HCT116 (cell line): Measurements from ENCODE around the gene C10orf90. TPM values are rescaled to one million over a fixed set of nuclear protein-coding genes. Genes with fewer than 3 reads are reported as not detected.

Experiments
- ATAC-seq: fragments of 200-7000 bp; cut with Tn5 transposase; 2 replicates; pipeline ENCODE4 v1.9.1; 2020; ENCODE audit warnings: mild to moderate bottlenecking, moderate library complexity
- BruUV-seq: library from RNA; stranded (reverse); fragments of 400-500 nt; replicated peaks from 2 replicates; lab custom pipeline; 2021; lab: Mats Ljungman, UMichigan
- CTCF ChIA-PET: fragments of 300-600 bp; sonication (Branson Sonifier 250); formaldehyde crosslinking; loops from one replicate; lab custom pipeline; 2021; ENCODE audit warnings: antibody characterized with exemption; lab: Charles Lee
- POLR2A ChIA-PET: fragments of 300-600, 350-600 bp; sonication (Branson Sonifier 250); formaldehyde crosslinking; loops from one replicate; lab custom pipeline; 2021; ENCODE audit warnings: antibody characterized with exemption; lab: Charles Lee
- RAD21 ChIA-PET, 2 experiments: fragments of 300-600 bp; sonication (Branson Sonifier 250); formaldehyde crosslinking; loops; one replicate each; lab custom pipeline; 2023; ENCODE audit warnings: low total read pairs in 2 of 2; ENCODE audit not compliant: uncharacterized antibody in 2 of 2, unreplicated experiment in 2 of 2, low non-redundant PET in 1 of 2; lab: Charles Lee
- DNase-seq: peaks from one replicate; pipeline ENCODE4 v3.0.0-alpha.2; 2010; ENCODE audit warnings: low read depth, low spot score
- H2AFZ ChIP-seq: fragments of 200-600 bp; shearing (Covaris generic), sonication (generic); 2 replicates; pipeline ENCODE4 v1.6.1; 2017; ENCODE audit warnings: low read depth, mixed run types, mixed read lengths, antibody characterized with exemption, low read length; ENCODE audit not compliant: poor library complexity, severe bottlenecking
- H3K27ac ChIP-seq: 2 replicates; pipeline ENCODE4 v1.5.1; 2012; ENCODE audit warnings: low read depth, low read length
- H3K27me3 ChIP-seq: fragments of 200-600 bp; sonication (generic); 2 replicates; pipeline ENCODE4 v1.6.1; 2016; ENCODE audit warnings: mixed run types, low read length, mixed read lengths; ENCODE audit not compliant: insufficient read depth
- H3K36me3 ChIP-seq, 2 experiments: fragments of 200-500 bp in 1 of 2; fragments of 200-600 bp in 1 of 2; sonication (Bioruptor generic) in 1 of 2; sonication (generic) in 1 of 2; 2 replicates each; pipeline versions ENCODE4 v1.5.1 to v1.6.1; 2014 to 2016; ENCODE audit warnings: low read length in 2 of 2, inconsistent platforms in 1 of 2, mixed read lengths in 1 of 2, mixed run types in 1 of 2; ENCODE audit not compliant: insufficient read depth in 2 of 2, control insufficient read depth in 1 of 2
- H3K4me1 ChIP-seq, 2 experiments: fragments of 200-600 bp in 1 of 2; sonication (generic) in 1 of 2; 2 replicates each; pipeline versions ENCODE4 v1.5.1 to v1.6.1; 2012 to 2017; ENCODE audit warnings: low read length in 2 of 2, inconsistent platforms in 1 of 2, mild to moderate bottlenecking in 1 of 2, mixed read lengths in 1 of 2, mixed run types in 1 of 2, moderate library complexity in 1 of 2; ENCODE audit not compliant: insufficient read depth in 2 of 2, control insufficient read depth in 1 of 2
- H3K4me2 ChIP-seq: fragments of 200-600 bp; sonication (generic); 2 replicates; pipeline ENCODE4 v1.6.1; 2017; ENCODE audit warnings: mixed run types, low read length, mixed read lengths
- H3K4me3 ChIP-seq, 2 experiments: fragments of 200-600 bp in 1 of 2; sonication (generic) in 1 of 2; replicated peaks in 1 of 2; 2 replicates each; pipeline ENCODE4 v1.5.1; 2011 to 2016; ENCODE audit warnings: low read length in 2 of 2, control low read depth in 1 of 2, low read depth in 1 of 2, mild to moderate bottlenecking in 1 of 2, mixed read lengths in 1 of 2, mixed run types in 1 of 2
- H3K79me2 ChIP-seq: fragments of 200-600 bp; sonication (generic); 2 replicates; pipeline ENCODE4 v1.6.1; 2017; ENCODE audit warnings: mild to moderate bottlenecking, mixed run types, low read length, moderate library complexity, mixed read lengths; ENCODE audit not compliant: insufficient read depth
- H3K9ac ChIP-seq: fragments of 200-600 bp; sonication (generic); 2 replicates; pipeline ENCODE4 v1.6.1; 2016; ENCODE audit warnings: low read length, mixed read lengths
- H3K9me2 ChIP-seq: fragments of 200-600 bp; sonication (generic), shearing (Covaris generic); 2 replicates; pipeline ENCODE4 v1.6.1; 2017; ENCODE audit warnings: mixed run types, mild to moderate bottlenecking, moderate library complexity; ENCODE audit not compliant: insufficient read depth
- H3K9me3 ChIP-seq, 2 experiments: fragments of 200-500 bp in 1 of 2; fragments of 200-600 bp in 1 of 2; sonication (Bioruptor generic) in 1 of 2; sonication (generic) in 1 of 2; 2 replicates each; pipeline ENCODE4 v1.6.1; 2014 to 2017; ENCODE audit warnings: low read length in 2 of 2, mixed read lengths in 2 of 2, inconsistent platforms in 1 of 2, low read depth in 1 of 2, mild to moderate bottlenecking in 1 of 2, mixed run types in 1 of 2, moderate library complexity in 1 of 2; ENCODE audit not compliant: control insufficient read depth in 1 of 2, insufficient read depth in 1 of 2
- H4K20me1 ChIP-seq: fragments of 200-600 bp; sonication (generic), shearing (Covaris generic); 2 replicates; pipeline ENCODE4 v1.6.1; 2017; ENCODE audit warnings: mixed run types, mild to moderate bottlenecking, moderate library complexity; ENCODE audit not compliant: insufficient read depth
- ATF3 ChIP-seq: IDR thresholded peaks from 2 replicates; pipeline ENCODE4 v1.6.1; 2012
- CBX3 ChIP-seq: IDR thresholded peaks from 2 replicates; pipeline ENCODE4 v1.6.1; 2012; ENCODE audit warnings: low read depth
- CEBPB ChIP-seq: IDR thresholded peaks from 2 replicates; pipeline ENCODE4 v1.6.1; 2012; ENCODE audit warnings: low read depth
- EGR1 ChIP-seq: IDR thresholded peaks from 2 replicates; pipeline ENCODE4 v1.6.1; 2012; ENCODE audit warnings: low read depth
- ELF1 ChIP-seq: IDR thresholded peaks from 2 replicates; pipeline ENCODE4 v1.6.1; 2012; ENCODE audit warnings: low read depth, borderline replicate concordance
- EZH2 ChIP-seq: fragments of 200-600 bp; sonication (generic); IDR thresholded peaks from 2 replicates; pipeline ENCODE4 v1.6.1; 2017; ENCODE audit warnings: antibody characterized with exemption, mixed run types
- EZH2phosphoT487 ChIP-seq: fragments of 200-600 bp; IDR thresholded peaks from 2 replicates; pipeline ENCODE4 v1.6.1; 2018; ENCODE audit warnings: antibody characterized with exemption, borderline replicate concordance
- JUND ChIP-seq: IDR thresholded peaks from 2 replicates; pipeline ENCODE4 v1.6.1; 2012
- POLR2A ChIP-seq: IDR thresholded peaks from 2 replicates; pipeline ENCODE4 v1.7.0; 2011; ENCODE audit warnings: borderline replicate concordance; ENCODE audit not compliant: insufficient read depth, insufficient read length; ENCODE audit errors: extremely low read depth
- POLR2AphosphoS5 ChIP-seq: IDR thresholded peaks from 2 replicates; pipeline ENCODE4 v1.6.1; 2011; ENCODE audit warnings: mild to moderate bottlenecking, low read depth, low read length, moderate library complexity
- RAD21 ChIP-seq: IDR thresholded peaks from 2 replicates; pipeline ENCODE4 v1.6.1; 2012; ENCODE audit warnings: low read depth, mild to moderate bottlenecking
- SIN3A ChIP-seq: IDR thresholded peaks from 2 replicates; pipeline ENCODE4 v1.6.1; 2012; ENCODE audit warnings: low read depth
- SP1 ChIP-seq: IDR thresholded peaks from 2 replicates; pipeline ENCODE4 v1.6.1; 2012; ENCODE audit warnings: low read depth
- SRF ChIP-seq: IDR thresholded peaks from 2 replicates; pipeline ENCODE4 v1.6.1; 2012; ENCODE audit warnings: low read depth
- TCF7L2 ChIP-seq: IDR thresholded peaks from 2 replicates; pipeline ENCODE4 v1.7.0; 2011; ENCODE audit warnings: borderline replicate concordance, inconsistent platforms; ENCODE audit not compliant: insufficient read depth, insufficient read length; ENCODE audit errors: extremely low read depth
- YY1 ChIP-seq: IDR thresholded peaks from 2 replicates; pipeline ENCODE4 v1.6.1; 2011; ENCODE audit warnings: low read length, low read depth, moderate library complexity, mild to moderate bottlenecking; ENCODE audit not compliant: insufficient replicate concordance; ENCODE audit errors: extremely low read depth
- ZFX ChIP-seq: fragments of 450-650 bp; IDR thresholded peaks from 2 replicates; pipeline ENCODE4 v1.6.1; 2017
- ZNF274 ChIP-seq: fragments of 200-500 bp; sonication (Bioruptor generic); IDR thresholded peaks from 2 replicates; pipeline ENCODE4 v1.6.1; 2014; ENCODE audit warnings: mild to moderate bottlenecking, low read depth, low read length, inconsistent platforms
- intact Hi-C: fragments of 100-400 bp; cut with micrococcal nuclease; formaldehyde crosslinking; loops from 2 replicates; pipeline ENCODE4 v1.10.0; 2022
- total RNA-seq: library from RNA; stranded (reverse); gene quantifications from one replicate; pipeline ENCODE4 v1.2.1, GENCODE V29; 2021; ENCODE audit not compliant: unreplicated experiment
- TF ChIP-seq, protein P1 (sequence below): IDR thresholded peaks from 2 replicates; pipeline ENCODE4 v1.6.1; 2012; ENCODE audit warnings: low read depth
- TF ChIP-seq, protein P2 (sequence below), 3 experiments: fragments of 200-600 bp in 1 of 3; sonication (generic) in 1 of 3; IDR thresholded peaks in 2 of 3; conservative IDR thresholded peaks in 1 of 3; 2 replicates each; pipeline ENCODE4 v1.5.1; 2012 to 2017; ENCODE audit warnings: low read depth in 2 of 3, low read length in 2 of 3, antibody characterized with exemption in 1 of 3, borderline replicate concordance in 1 of 3, control low read depth in 1 of 3, mild to moderate bottlenecking in 1 of 3, mixed read lengths in 1 of 3, mixed run types in 1 of 3, moderate library complexity in 1 of 3; ENCODE audit not compliant: insufficient read depth in 1 of 3

C10orf90 gene
- total RNA-seq, 1 experiment from 2014 or later: not detected

- Histone ChIP-seq H4K20me1 (no peaks in the 10 kb centered on the region), H3K4me1 (no peaks in the 10 kb centered on the region), H3K9ac (no peak overlapping the region), H3K36me3 (no peaks in the 10 kb centered on the region), H3K27ac (no peak overlapping the region), H2AFZ (no peak overlapping the region), H3K9me2 (no peaks in the 10 kb centered on the region), H3K27me3 (peaks cover 38% of the 10 kb centered on the region), H3K4me2 (no peak overlapping the region), H3K79me2 (no peaks in the 10 kb centered on the region), H3K4me3 (no peak overlapping the region), H3K9me3 (no peaks in the 10 kb centered on the region)
- RAD21 ChIA-PET: no interaction called here
- DNase-seq: no peak
- no peak for TF ChIP-seq RAD21
- no peak for TF ChIP-seq SP1
- TF ChIP-seq ZNF274: no peak
- no peak for TF ChIP-seq EGR1
- no peak for TF ChIP-seq ZFX
- no peak for TF ChIP-seq POLR2AphosphoS5
- TF ChIP-seq YY1: no peak
- no peak for TF ChIP-seq SIN3A
- TF ChIP-seq JUND: no peak
- TF ChIP-seq SRF: no peak
- TF ChIP-seq, protein P1, sequence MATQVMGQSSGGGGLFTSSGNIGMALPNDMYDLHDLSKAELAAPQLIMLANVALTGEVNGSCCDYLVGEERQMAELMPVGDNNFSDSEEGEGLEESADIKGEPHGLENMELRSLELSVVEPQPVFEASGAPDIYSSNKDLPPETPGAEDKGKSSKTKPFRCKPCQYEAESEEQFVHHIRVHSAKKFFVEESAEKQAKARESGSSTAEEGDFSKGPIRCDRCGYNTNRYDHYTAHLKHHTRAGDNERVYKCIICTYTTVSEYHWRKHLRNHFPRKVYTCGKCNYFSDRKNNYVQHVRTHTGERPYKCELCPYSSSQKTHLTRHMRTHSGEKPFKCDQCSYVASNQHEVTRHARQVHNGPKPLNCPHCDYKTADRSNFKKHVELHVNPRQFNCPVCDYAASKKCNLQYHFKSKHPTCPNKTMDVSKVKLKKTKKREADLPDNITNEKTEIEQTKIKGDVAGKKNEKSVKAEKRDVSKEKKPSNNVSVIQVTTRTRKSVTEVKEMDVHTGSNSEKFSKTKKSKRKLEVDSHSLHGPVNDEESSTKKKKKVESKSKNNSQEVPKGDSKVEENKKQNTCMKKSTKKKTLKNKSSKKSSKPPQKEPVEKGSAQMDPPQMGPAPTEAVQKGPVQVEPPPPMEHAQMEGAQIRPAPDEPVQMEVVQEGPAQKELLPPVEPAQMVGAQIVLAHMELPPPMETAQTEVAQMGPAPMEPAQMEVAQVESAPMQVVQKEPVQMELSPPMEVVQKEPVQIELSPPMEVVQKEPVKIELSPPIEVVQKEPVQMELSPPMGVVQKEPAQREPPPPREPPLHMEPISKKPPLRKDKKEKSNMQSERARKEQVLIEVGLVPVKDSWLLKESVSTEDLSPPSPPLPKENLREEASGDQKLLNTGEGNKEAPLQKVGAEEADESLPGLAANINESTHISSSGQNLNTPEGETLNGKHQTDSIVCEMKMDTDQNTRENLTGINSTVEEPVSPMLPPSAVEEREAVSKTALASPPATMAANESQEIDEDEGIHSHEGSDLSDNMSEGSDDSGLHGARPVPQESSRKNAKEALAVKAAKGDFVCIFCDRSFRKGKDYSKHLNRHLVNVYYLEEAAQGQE: no peak
- no peak for TF ChIP-seq CEBPB
- no peak for TF ChIP-seq POLR2A
- TF ChIP-seq ELF1: no peak
- TF ChIP-seq, protein P2, sequence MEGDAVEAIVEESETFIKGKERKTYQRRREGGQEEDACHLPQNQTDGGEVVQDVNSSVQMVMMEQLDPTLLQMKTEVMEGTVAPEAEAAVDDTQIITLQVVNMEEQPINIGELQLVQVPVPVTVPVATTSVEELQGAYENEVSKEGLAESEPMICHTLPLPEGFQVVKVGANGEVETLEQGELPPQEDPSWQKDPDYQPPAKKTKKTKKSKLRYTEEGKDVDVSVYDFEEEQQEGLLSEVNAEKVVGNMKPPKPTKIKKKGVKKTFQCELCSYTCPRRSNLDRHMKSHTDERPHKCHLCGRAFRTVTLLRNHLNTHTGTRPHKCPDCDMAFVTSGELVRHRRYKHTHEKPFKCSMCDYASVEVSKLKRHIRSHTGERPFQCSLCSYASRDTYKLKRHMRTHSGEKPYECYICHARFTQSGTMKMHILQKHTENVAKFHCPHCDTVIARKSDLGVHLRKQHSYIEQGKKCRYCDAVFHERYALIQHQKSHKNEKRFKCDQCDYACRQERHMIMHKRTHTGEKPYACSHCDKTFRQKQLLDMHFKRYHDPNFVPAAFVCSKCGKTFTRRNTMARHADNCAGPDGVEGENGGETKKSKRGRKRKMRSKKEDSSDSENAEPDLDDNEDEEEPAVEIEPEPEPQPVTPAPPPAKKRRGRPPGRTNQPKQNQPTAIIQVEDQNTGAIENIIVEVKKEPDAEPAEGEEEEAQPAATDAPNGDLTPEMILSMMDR (IDR thresholded peaks at IDR 0.05 in 2 of 3, conservative IDR thresholded peaks at IDR 0.05 in 1 of 3; ENCODE audit: borderline replicate concordance in 1 of 3, insufficient read depth in 1 of 3, low read depth in 2 of 3, low read length in 2 of 3): no peak
- TF ChIP-seq ATF3: no peak
- no peak for TF ChIP-seq EZH2phosphoT487
- no peak for TF ChIP-seq TCF7L2
- no peak for TF ChIP-seq EZH2
- no peak for TF ChIP-seq CBX3
- intact Hi-C loops: no loop called here
- CTCF ChIA-PET: no interaction called here
- no TSS peak for BruUV-seq
- POLR2A ChIA-PET: no interaction called here
- ATAC-seq: no peak
These were observed 196.5 kb downstream of the C10orf90 start for GRCh38 chr10:126474031-126474430.
